ENCODE results near the gene FAR1.

Gene FAR1

GRCh38 chr11:13778345-13778744, 109.9 kb downstream of the FAR1 start:
- no peak for DNase-seq

- DNase-seq: no peak
Measured at GRCh38 chr11:13781153-13781552, 112.7 kb downstream of the FAR1 start.

Data from EL (cell line).